ENCODE data around the gene CYP2R1.
"Not testable (repeated sequence)": the region's sequence is repeated elsewhere in the genome, so short reads cannot be mapped to it uniquely, and the experiment has no call there.

The CYP2R1 gene

GRCh38 chr11:14892577-14892976, 546 bp upstream of the CYP2R1 start:
- no peak for DNase-seq

GRCh38 chr11:14891143-14892035, 642 bp downstream of the CYP2R1 start:
- DNase-seq = peak in 52 of 56 donors; percentile 33 to 88 (median 73)

GRCh38 chr11:14886513-14886912, 5.5 kb downstream of the CYP2R1 start:
- no peak for DNase-seq

- no peak for DNase-seq
Observed at GRCh38 chr11:14884667-14885273, 7.3 kb downstream of the CYP2R1 start.

GRCh38 chr11:14883683-14884082, 8.3 kb downstream of the CYP2R1 start:
- DNase-seq = not testable (repeated sequence)

DNA sequence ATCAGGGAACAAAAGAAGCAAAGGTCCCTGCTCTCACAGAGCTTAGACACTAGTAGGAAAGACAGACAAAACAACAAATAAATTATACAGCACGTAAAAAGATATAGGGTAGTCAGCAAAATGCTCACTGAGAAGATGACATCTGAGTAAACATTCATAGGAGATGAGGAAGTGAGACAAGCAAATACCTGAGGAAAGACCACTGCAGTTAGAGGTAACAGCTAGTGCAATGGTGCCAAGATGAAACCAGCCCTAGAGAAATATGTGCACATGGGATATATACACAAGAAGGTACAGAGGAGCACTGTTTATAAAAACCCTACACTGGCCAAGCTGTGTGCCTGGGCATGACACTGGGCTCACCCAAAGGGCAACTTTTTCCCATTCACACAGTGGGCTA, 9.8 kb downstream of the CYP2R1 start:
- no peak for DNase-seq

DNA sequence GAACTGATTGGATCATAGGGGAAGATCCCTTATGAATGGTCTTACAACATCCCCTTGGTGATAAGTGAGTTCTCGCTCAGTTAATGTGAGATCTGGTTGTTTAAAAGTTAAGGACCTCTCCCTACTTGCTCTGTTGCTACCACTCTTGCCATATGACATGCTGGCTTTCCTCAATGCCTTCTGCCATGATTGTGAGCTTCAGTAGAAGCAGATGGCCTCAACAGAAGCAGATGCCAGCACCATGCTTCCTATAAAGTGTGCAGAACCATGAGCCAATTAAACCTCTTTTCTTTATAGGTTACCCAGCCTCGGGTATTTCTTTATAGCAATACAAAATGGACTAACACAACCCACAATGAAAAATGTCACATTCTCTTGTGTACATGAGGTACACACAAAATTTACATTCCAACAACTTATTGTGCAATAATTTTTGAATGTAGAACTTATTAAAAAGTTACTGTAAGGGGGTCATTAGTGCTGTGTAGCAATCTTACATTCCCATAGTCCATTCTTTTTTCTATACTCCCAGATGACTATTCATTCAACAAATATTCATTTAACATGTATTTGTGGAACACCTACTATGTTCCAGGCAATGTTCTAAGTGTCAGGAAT, 10.3 kb downstream of the CYP2R1 start:
- DNase-seq = no peak

DNA sequence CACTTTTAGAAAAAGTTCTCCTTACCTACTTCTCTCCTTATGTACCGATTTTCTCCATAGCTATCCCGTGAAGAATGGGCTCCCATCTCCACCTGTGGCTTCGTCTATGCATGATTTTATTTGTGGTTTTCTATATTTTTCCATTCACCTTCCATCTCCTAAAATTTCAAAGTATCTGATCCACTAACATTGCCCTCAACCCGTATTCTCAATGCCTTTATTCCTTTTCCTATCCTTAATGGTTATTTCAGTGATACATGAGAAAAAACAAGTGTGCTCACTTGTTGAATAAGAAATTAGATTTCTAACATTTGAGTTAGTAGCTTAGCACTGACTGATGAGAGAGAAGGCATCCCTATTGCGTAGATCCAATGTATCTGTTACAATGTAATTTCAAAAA, 16.9 kb downstream of the CYP2R1 start:
- no peak for DNase-seq

DNA sequence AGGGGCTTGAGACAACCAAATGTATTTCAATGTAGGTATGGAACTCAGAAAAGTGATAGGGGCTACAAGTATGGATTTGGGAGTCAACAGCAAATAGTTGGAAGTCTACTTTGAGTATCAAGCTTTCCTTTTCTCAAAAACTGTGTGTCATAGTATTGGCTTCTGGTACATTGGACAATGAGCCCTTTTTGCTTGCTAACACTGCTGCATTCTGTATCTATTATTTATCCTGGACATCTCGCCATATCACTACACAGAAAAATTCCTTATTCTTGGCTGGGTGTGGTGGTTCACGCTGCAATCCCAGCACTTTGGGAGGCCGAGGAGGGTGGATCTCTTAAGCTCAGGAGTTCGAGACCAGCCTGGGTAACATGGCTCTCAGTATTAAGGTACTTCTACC, 18.4 kb downstream of the CYP2R1 start:
- no peak for DNase-seq

GRCh38 chr11:14872032-14872431, 20.0 kb downstream of the CYP2R1 start:
- no peak for DNase-seq

GRCh38 chr11:14863775-14864174, 28.3 kb downstream of the CYP2R1 start:
- DNase-seq = not testable (repeated sequence)

- DNase-seq = no peak
Observed at GRCh38 chr11:14861680-14862079, 30.4 kb downstream of the CYP2R1 start.

- no peak for DNase-seq
Observed at GRCh38 chr11:14860511-14860910, 31.5 kb downstream of the CYP2R1 start.

GRCh38 chr11:14858404-14858803, 33.6 kb downstream of the CYP2R1 start:
- DNase-seq = no peak

GRCh38 chr11:14857621-14858020, 34.4 kb downstream of the CYP2R1 start:
- DNase-seq = no peak

DNA sequence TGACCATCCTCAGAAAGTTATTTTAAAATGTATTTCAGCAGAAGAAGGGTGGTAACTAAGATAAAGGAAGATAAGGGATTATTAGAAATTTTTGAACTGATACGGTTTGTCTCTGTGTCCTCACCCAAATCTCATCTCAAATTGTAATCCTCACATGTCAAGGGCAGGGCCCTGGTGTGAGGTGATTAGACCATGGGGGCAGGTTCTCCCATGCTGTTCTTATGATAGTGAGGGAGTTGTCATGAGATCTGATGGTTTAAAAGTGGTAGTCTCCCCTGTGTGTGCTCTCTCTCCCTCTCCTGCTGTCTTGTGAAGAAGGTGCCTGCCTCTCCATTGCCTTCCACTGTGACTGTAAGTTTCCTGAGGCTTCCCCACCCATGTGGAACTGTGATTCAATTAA, 36.1 kb downstream of the CYP2R1 start:
- no peak for DNase-seq

DNA sequence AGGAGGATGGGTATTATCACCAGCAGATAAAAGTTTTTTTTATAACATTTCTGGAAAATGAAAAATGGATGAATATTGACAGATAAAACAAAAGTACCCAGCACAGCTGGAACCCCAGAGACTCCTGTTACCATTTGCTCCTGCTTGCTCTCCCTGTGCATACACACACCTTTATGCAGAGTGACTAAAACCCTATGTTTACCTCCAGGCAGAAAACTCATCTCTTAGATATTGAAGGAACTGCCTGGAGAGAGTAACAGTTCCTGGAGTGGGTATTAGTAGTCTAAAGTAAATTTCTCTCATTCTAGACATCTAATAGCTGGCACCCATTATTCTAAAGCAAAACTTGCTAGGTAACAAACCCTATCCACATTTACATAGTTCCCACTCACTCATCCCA, 38.0 kb downstream of the CYP2R1 start:
- no peak for DNase-seq

GRCh38 chr11:14852571-14853177, 39.4 kb downstream of the CYP2R1 start:
- DNase-seq = no peak

DNA sequence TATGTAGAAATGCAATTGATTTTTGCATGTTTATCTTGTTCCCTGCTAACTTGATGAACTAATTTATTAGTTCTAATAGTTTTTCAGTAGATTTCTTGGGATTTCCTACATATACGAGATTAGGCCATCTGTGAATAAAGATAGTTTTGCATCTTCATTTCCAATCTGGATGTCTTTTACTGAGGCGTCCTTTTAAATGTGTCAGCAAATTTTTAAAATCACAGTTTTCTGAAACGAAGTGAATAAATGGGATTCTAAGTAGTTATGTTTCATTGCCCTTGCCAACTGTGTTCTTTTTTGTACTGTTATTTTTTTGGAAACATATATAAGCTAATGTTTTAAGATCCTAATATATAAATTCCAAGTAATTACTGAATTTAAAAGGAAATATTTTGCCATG, 50.0 kb downstream of the CYP2R1 start:
- no peak for DNase-seq

DNA sequence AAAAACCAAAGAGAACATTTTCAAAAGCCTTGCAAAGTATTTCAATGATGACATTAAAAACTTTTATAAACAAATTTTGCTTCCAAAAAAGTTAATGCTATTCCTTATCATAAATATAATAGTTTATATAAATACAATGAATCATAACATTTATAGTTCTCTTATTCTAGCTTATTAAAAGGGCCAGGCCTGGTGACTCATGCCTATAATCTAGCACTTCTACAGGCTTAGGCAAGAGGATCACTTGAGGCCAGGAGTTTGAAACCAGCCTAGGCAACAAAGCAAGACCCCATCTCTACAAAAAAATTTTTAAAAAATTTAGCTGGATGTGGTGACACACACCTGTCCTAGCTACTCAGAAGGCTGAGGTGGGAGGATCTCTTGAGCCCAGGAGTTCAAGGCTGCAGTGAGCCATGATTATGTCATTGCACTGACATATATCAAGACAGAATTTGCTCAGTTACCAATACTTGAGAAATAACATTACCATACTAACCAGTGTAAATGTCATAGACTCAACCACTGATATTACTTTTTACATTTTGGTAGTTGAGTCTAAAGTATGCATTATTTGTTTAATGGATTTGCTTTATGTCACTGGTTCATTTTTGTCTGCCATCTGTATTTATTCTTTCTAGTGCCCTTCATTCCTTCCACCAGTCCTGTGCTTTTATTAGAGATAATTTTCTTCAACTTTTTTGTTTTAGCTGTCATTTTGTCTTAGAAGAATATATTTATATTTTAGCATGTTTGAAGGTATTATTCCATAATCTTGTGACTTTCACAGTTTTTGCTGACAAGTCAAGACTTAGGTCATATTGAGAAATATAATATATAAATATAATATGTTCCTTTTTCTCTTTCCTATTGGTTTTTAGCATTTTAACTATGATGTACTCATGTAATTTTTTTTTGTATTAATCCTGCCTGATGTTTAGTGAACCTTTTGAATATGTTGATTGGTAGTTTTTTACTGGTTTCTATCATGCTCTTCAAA, 56.2 kb downstream of the CYP2R1 start:
- no peak for DNase-seq
